ENCODE data around the gene ZFP3. TPM values are rescaled to one million over a fixed set of nuclear protein-coding genes. Genes with fewer than 3 reads are reported as not detected.

The ZFP3 gene
- total RNA-seq, 1 donor: 3.6 TPM

- Histone ChIP-seq H3K4me2 (ENCODE audit: insufficient read depth, low read length) (no peak overlapping the region), H3K36me3 (ENCODE audit: insufficient read depth, low read length) (no peaks in the 10 kb centered on the region), H3K4me3 (ENCODE audit: insufficient read depth, low read length) (no peak overlapping the region), H2AFZ (ENCODE audit: low read length) (no peak overlapping the region), H3K27ac (ENCODE audit: low read depth, low read length) (no peak overlapping the region), H3K79me2 (ENCODE audit: insufficient read depth, low read length) (no peaks in the 10 kb centered on the region), H3K9me3 (ENCODE audit: low read depth, low read length) (no peaks in the 10 kb centered on the region), H3K4me1 (ENCODE audit: insufficient read depth, low read length) (peaks cover 2% of the 10 kb centered on the region), H3K27me3 (ENCODE audit: insufficient read depth, low read length) (peaks cover 11% of the 10 kb centered on the region), H4K20me1 (ENCODE audit: insufficient read depth, low read length) (no peaks in the 10 kb centered on the region)
- DNase-seq (ENCODE audit: insufficient read length, low spot score, missing footprints): peak; percentile 60
- TF ChIP-seq CTCF (IDR thresholded peaks at IDR 0.05; ENCODE audit: extremely low read depth, low read depth, low read length): no peak
Observed at GRCh38 chr17:5033352-5034015, 44.8 kb upstream of the ZFP3 start.

- DNase-seq (ENCODE audit: insufficient read length, low spot score, missing footprints): peak; percentile 66
- Histone ChIP-seq H3K4me2 (ENCODE audit: insufficient read depth, low read length) (no peak overlapping the region), H2AFZ (ENCODE audit: low read length) (no peak overlapping the region), H3K4me3 (ENCODE audit: insufficient read depth, low read length) (no peak overlapping the region), H4K20me1 (ENCODE audit: insufficient read depth, low read length) (no peaks in the 10 kb centered on the region), H3K79me2 (ENCODE audit: insufficient read depth, low read length) (no peaks in the 10 kb centered on the region), H3K4me1 (ENCODE audit: insufficient read depth, low read length) (peaks cover 2% of the 10 kb centered on the region), H3K36me3 (ENCODE audit: insufficient read depth, low read length) (no peaks in the 10 kb centered on the region), H3K9me3 (ENCODE audit: low read depth, low read length) (no peaks in the 10 kb centered on the region), H3K27me3 (ENCODE audit: insufficient read depth, low read length) (peaks cover 11% of the 10 kb centered on the region), H3K27ac (ENCODE audit: low read depth, low read length) (no peak overlapping the region)
- TF ChIP-seq CTCF (IDR thresholded peaks at IDR 0.05; ENCODE audit: extremely low read depth, low read depth, low read length): no peak
Observed at GRCh38 chr17:5034063-5034462, 44.2 kb upstream of the ZFP3 start.

GRCh38 chr17:5034651-5035050 is 43.6 kb upstream of the ZFP3 start:
- H4K20me1 ChIP-seq (ENCODE audit: insufficient read depth, low read length): no peaks in the 10 kb centered on the region
- no peak overlapping the region for H3K4me2 ChIP-seq (ENCODE audit: insufficient read depth, low read length)
- H3K4me1 ChIP-seq (ENCODE audit: insufficient read depth, low read length): peaks cover 2% of the 10 kb centered on the region
- H3K4me3 ChIP-seq (ENCODE audit: insufficient read depth, low read length): no peak overlapping the region
- peaks cover 11% of the 10 kb centered on the region for H3K27me3 ChIP-seq (ENCODE audit: insufficient read depth, low read length)
- no peak overlapping the region for H3K27ac ChIP-seq (ENCODE audit: low read depth, low read length)
- no peak overlapping the region for H2AFZ ChIP-seq (ENCODE audit: low read length)
- DNase-seq (ENCODE audit: insufficient read length, low spot score, missing footprints): peak; percentile 58
- no peaks in the 10 kb centered on the region for H3K79me2 ChIP-seq (ENCODE audit: insufficient read depth, low read length)
- H3K36me3 ChIP-seq (ENCODE audit: insufficient read depth, low read length): no peaks in the 10 kb centered on the region
- no peaks in the 10 kb centered on the region for H3K9me3 ChIP-seq (ENCODE audit: low read depth, low read length)
- no peak for TF ChIP-seq CTCF (IDR thresholded peaks at IDR 0.05; ENCODE audit: extremely low read depth, low read depth, low read length)

GRCh38 chr17:5035315-5035714 is 43.0 kb upstream of the ZFP3 start, which contains the start of gene SLC52A1:
Gene SLC52A1 (minus strand): TSS chr17:5035426. CDS start chr17:5034606, 820 bp downstream.
- Histone ChIP-seq H3K9me3 (ENCODE audit: low read depth, low read length) (no peaks in the 10 kb centered on the region), H3K36me3 (ENCODE audit: insufficient read depth, low read length) (no peaks in the 10 kb centered on the region), H3K4me3 (ENCODE audit: insufficient read depth, low read length) (no peak within 1 kb of the TSS), H3K4me1 (ENCODE audit: insufficient read depth, low read length) (peaks cover 2% of the 10 kb centered on the region), H3K4me2 (ENCODE audit: insufficient read depth, low read length) (peak within 1 kb of the TSS; percentile 55), H4K20me1 (ENCODE audit: insufficient read depth, low read length) (no peaks in the 10 kb centered on the region), H2AFZ (ENCODE audit: low read length) (no peak within 1 kb of the TSS), H3K27ac (ENCODE audit: low read depth, low read length) (no peak within 1 kb of the TSS), H3K27me3 (ENCODE audit: insufficient read depth, low read length) (peaks cover 11% of the 10 kb centered on the region), H3K79me2 (ENCODE audit: insufficient read depth, low read length) (no peaks in the 10 kb centered on the region)
- no peak for DNase-seq (ENCODE audit: insufficient read length, low spot score, missing footprints)
- no peak for TF ChIP-seq CTCF (IDR thresholded peaks at IDR 0.05; ENCODE audit: extremely low read depth, low read depth, low read length)
